ENCODE measurements around the gene CWC15. TPM values are rescaled to one million over a fixed set of nuclear protein-coding genes. Genes with fewer than 3 reads are reported as not detected.

The CWC15 gene
- total RNA-seq, 4 donors from 2014 or later = 32.9 to 54.8 (median 44.1) TPM

- no peaks in the 10 kb centered on the region for H3K36me3 ChIP-seq
- TF ChIP-seq EP300 (IDR thresholded peaks at IDR 0.05) (no peak), POLR2AphosphoS5 (IDR thresholded peaks at IDR 0.05) (no peak), POLR2A (IDR thresholded peaks at IDR 0.05) (no peak)
- TF ChIP-seq, protein P1, sequence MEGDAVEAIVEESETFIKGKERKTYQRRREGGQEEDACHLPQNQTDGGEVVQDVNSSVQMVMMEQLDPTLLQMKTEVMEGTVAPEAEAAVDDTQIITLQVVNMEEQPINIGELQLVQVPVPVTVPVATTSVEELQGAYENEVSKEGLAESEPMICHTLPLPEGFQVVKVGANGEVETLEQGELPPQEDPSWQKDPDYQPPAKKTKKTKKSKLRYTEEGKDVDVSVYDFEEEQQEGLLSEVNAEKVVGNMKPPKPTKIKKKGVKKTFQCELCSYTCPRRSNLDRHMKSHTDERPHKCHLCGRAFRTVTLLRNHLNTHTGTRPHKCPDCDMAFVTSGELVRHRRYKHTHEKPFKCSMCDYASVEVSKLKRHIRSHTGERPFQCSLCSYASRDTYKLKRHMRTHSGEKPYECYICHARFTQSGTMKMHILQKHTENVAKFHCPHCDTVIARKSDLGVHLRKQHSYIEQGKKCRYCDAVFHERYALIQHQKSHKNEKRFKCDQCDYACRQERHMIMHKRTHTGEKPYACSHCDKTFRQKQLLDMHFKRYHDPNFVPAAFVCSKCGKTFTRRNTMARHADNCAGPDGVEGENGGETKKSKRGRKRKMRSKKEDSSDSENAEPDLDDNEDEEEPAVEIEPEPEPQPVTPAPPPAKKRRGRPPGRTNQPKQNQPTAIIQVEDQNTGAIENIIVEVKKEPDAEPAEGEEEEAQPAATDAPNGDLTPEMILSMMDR (IDR thresholded peaks at IDR 0.05) = no peak
- no peak for ATAC-seq
These were observed 14.0 kb upstream of the CWC15 start for GRCh38 chr11:94987378-94987777.

GRCh38 chr11:94975599-94975998 lies 2.2 kb upstream of the CWC15 start:
- 79 to 83% methylated on average over 1 of the region's 1 CpG for WGBS, 2 donors (ENCODE audit: low coverage in 1 of 2)

More at GRCh38 chr11:94987378-94987777, 14.0 kb upstream of the CWC15 start:
- H3K27ac ChIP-seq = no peak overlapping the region
- H3K4me3 ChIP-seq = no peak overlapping the region
- WGBS, 2 donors (ENCODE audit: low coverage in 1 of 2) = 69 to 73% methylated on average over 4 of the region's 4 CpGs
- no peaks in the 10 kb centered on the region for H3K9me3 ChIP-seq
- H3K4me1 ChIP-seq = no peaks in the 10 kb centered on the region
- no peaks in the 10 kb centered on the region for H3K27me3 ChIP-seq

GRCh38 chr11:94974178-94974577 lies 822 bp upstream of the CWC15 start:
- Histone ChIP-seq H3K27me3 (no peaks in the 10 kb centered on the region), H3K36me3 (peaks cover 13 to 31% of the 10 kb centered on the region in 2 donors), H3K4me1 (peaks cover 5 to 33% (median 8%) of the 10 kb centered on the region in 3 donors), H3K9me3 (no peaks in the 10 kb centered on the region), H3K4me3 (peak overlapping the region; percentile 70 to 95), H3K27ac (peak overlapping the region in 2 of 4 donors; percentile 77 to 87)
- 38 to 50% methylated on average over 6 of the region's 6 CpGs for WGBS, 2 donors (ENCODE audit: low coverage in 1 of 2)
- no peak for ATAC-seq
- TF ChIP-seq, protein P1 (IDR thresholded peaks at IDR 0.05) = no peak
- TF ChIP-seq EP300 (IDR thresholded peaks at IDR 0.05) = no peak

More at GRCh38 chr11:94975599-94975998, 2.2 kb upstream of the CWC15 start:
- Histone ChIP-seq H3K27ac (no peak overlapping the region), H3K4me1 (peaks cover 5 to 33% (median 8%) of the 10 kb centered on the region in 3 donors), H3K27me3 (no peaks in the 10 kb centered on the region), H3K9me3 (no peaks in the 10 kb centered on the region), H3K4me3 (no peak overlapping the region), H3K36me3 (peaks cover 5 to 17% of the 10 kb centered on the region in 2 donors)
- TF ChIP-seq, protein P1 (IDR thresholded peaks at IDR 0.05) = no peak
- TF ChIP-seq EP300 (IDR thresholded peaks at IDR 0.05) (no peak), POLR2AphosphoS5 (IDR thresholded peaks at IDR 0.05) (no peak), POLR2A (IDR thresholded peaks at IDR 0.05) (no peak)
- ATAC-seq = no peak

- no peak for ATAC-seq
- WGBS, 2 donors (ENCODE audit: low coverage in 1 of 2) = 5 to 9% methylated on average over 4 to 5 of the region's 5 CpGs
- Histone ChIP-seq H3K27ac (peak overlapping the region in 2 of 4 donors; percentile 77 to 87), H3K36me3 (peaks cover 19 to 46% of the 10 kb centered on the region in 2 donors), H3K9me3 (no peaks in the 10 kb centered on the region), H3K4me3 (peak overlapping the region; percentile 70 to 95), H3K27me3 (no peaks in the 10 kb centered on the region), H3K4me1 (peaks cover 5 to 45% (median 8%) of the 10 kb centered on the region in 3 donors)
- TF ChIP-seq EP300 (IDR thresholded peaks at IDR 0.05) = no peak
- no peak for TF ChIP-seq POLR2A (IDR thresholded peaks at IDR 0.05)
- TF ChIP-seq, protein P1 (IDR thresholded peaks at IDR 0.05) = no peak
- TF ChIP-seq POLR2AphosphoS5 (IDR thresholded peaks at IDR 0.05) = no peak
These were observed 657 bp downstream of the CWC15 start for GRCh38 chr11:94972700-94973098.

GRCh38 chr11:94968334-94968958 lies 4.9 kb downstream of the CWC15 start:
- 88 to 90% methylated on average over 1 of the region's 1 CpG for WGBS, 2 donors (ENCODE audit: low coverage in 1 of 2)
- Histone ChIP-seq H3K36me3 (peaks cover 33 to 85% of the 10 kb centered on the region in 2 donors), H3K9me3 (no peaks in the 10 kb centered on the region), H3K27ac (peak overlapping the region in 1 of 4 donors; percentile 21), H3K4me3 (no peak overlapping the region), H3K4me1 (peaks cover 5 to 36% (median 8%) of the 10 kb centered on the region in 3 donors), H3K27me3 (no peaks in the 10 kb centered on the region)
- TF ChIP-seq, protein P1 (IDR thresholded peaks at IDR 0.05) = peak; percentile 36 to 61 (median 54)
- TF ChIP-seq POLR2A (IDR thresholded peaks at IDR 0.05) = no peak
- no peak for ATAC-seq

All from gastroesophageal sphincter (tissue), 4 donors.